Fibroblast of lung (primary cell): ENCODE results near the gene KRT6B. TPM values are rescaled to one million over a fixed set of nuclear protein-coding genes. Genes with fewer than 3 reads are reported as not detected.

ENCODE experiments used
- DNase-seq, 2 donors: peaks; one replicate each; pipeline versions ENCODE4 v3.0.0 to v3.0.0-alpha.2; 2010; ENCODE audit warnings: low read depth in 2 of 2
- H2AFZ ChIP-seq: 2 replicates; pipeline ENCODE4 v1.5.1; 2012; ENCODE audit warnings: low read length, control low read depth, inconsistent platforms
- H3K27ac ChIP-seq: 2 replicates; pipeline ENCODE4 v1.5.1; 2011; ENCODE audit warnings: low read length, control low read depth; ENCODE audit not compliant: insufficient read depth
- H3K27me3 ChIP-seq: 2 replicates; pipeline ENCODE4 v1.5.1; 2011; ENCODE audit warnings: mild to moderate bottlenecking, low read length; ENCODE audit not compliant: control insufficient read depth, insufficient read depth
- H3K36me3 ChIP-seq: 2 replicates; pipeline ENCODE4 v1.5.1; 2011; ENCODE audit warnings: low read length; ENCODE audit not compliant: control insufficient read depth, insufficient read depth
- H3K4me1 ChIP-seq: 2 replicates; pipeline ENCODE4 v1.5.1; 2011; ENCODE audit warnings: low read length; ENCODE audit not compliant: control insufficient read depth, insufficient read depth; ENCODE audit errors: extremely low read depth
- H3K4me2 ChIP-seq: 2 replicates; pipeline ENCODE4 v1.5.1; 2011; ENCODE audit warnings: low read length, control low read depth; ENCODE audit not compliant: insufficient read depth; ENCODE audit errors: extremely low read depth
- H3K4me3 ChIP-seq, 4 experiments: fragments of 200-600 bp in 1 of 4; sonication (generic) in 1 of 4; replicated peaks in 1 of 4; 2 replicates each; pipeline ENCODE4 v1.5.1; 2011 to 2016; ENCODE audit warnings: low read length in 4 of 4, low read depth in 3 of 4, mild to moderate bottlenecking in 3 of 4, control low read depth in 2 of 4, inconsistent platforms in 1 of 4, mixed read lengths in 1 of 4; ENCODE audit not compliant: insufficient read depth in 1 of 4; ENCODE audit errors: control extremely low read depth in 1 of 4
- H3K79me2 ChIP-seq: 2 replicates; pipeline ENCODE4 v1.5.1; 2012; ENCODE audit warnings: mild to moderate bottlenecking, low read length, inconsistent platforms; ENCODE audit not compliant: control insufficient read depth, insufficient read depth
- H3K9ac ChIP-seq: 2 replicates; pipeline ENCODE4 v1.5.1; 2011; ENCODE audit warnings: mild to moderate bottlenecking, low read length, control low read depth; ENCODE audit not compliant: insufficient read depth
- H3K9me3 ChIP-seq: 2 replicates; pipeline ENCODE4 v1.5.1; 2012; ENCODE audit warnings: low read depth, low read length; ENCODE audit not compliant: control insufficient read depth, insufficient read depth
- H4K20me1 ChIP-seq: 2 replicates; pipeline ENCODE4 v1.5.1; 2011; ENCODE audit warnings: low read length; ENCODE audit not compliant: control insufficient read depth, insufficient read depth; ENCODE audit errors: extremely low read depth
- EZH2 ChIP-seq: IDR thresholded peaks from 2 replicates; pipeline ENCODE4 v1.5.1; 2012; ENCODE audit warnings: low read length, control low read depth, mild to moderate bottlenecking; ENCODE audit errors: missing control alignments
- polyA plus RNA-seq, 2 donors: library from polyadenylated mRNA; depleted of rRNA in 1 of 2; stranded (reverse) in 1 of 2; unstranded in 1 of 2; fragments of >200 nt; gene quantifications; 2 replicates each; pipeline ENCODE4 v1.2.1, GENCODE V29; 2011 to 2012; ENCODE audit warnings: missing spikeins in 1 of 2
- total RNA-seq: library from RNA; depleted of rRNA; stranded (reverse); fragments of >200 nt; gene quantifications from 2 replicates; pipeline ENCODE4 v1.2.1, GENCODE V29; 2014
- TF ChIP-seq, protein P1 (sequence below), 2 donors: IDR thresholded peaks in 1 of 2; conservative IDR thresholded peaks in 1 of 2; 1 replicate in 1 of 2; 2 replicates in 1 of 2; pipeline ENCODE4 v1.5.1; 2011 to 2012; ENCODE audit warnings: low read length in 2 of 2, control low read depth in 1 of 2, inconsistent platforms in 1 of 2, low read depth in 1 of 2, mild to moderate bottlenecking in 1 of 2

KRT6B gene
- total and polyA plus RNA-seq, 2 donors (not counting 1 experiment from before 2014, with no cell fraction given): 0.07 TPM; not detected in 1

DNA sequence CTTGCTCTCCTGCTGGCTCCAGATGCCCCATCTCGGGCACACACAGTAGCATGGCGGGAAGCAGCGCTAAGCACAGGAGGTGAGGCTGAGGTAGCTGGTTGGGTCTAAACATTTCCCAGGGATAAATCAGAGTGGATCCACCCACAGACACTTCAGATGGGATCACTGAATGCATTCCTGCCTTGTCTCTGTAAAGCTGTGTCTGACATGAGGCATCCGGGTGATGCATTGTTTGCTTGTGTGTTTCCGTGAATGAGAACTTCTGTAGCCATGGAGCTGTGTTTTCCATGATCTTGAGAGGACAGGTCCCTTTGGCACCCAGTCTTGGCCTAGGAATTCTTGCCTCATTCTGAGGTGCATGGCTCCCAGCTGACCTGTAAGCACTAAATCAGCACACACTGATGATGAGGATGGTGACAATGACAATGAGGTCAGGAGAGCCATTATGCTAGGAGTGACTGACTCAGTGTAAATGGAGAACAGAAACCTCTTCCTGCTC is 11.1 kb downstream of the KRT6B start:
- Histone ChIP-seq H3K27ac (no peak overlapping the region), H2AFZ (no peak overlapping the region), H3K27me3 (no peaks in the 10 kb centered on the region), H3K36me3 (no peaks in the 10 kb centered on the region), H3K9ac (no peak overlapping the region), H3K4me1 (no peaks in the 10 kb centered on the region), H3K79me2 (no peaks in the 10 kb centered on the region), H3K9me3 (no peaks in the 10 kb centered on the region), H3K4me3 (no peak overlapping the region), H3K4me2 (no peak overlapping the region), H4K20me1 (no peaks in the 10 kb centered on the region)
- no peak for TF ChIP-seq EZH2
- TF ChIP-seq, protein P1, sequence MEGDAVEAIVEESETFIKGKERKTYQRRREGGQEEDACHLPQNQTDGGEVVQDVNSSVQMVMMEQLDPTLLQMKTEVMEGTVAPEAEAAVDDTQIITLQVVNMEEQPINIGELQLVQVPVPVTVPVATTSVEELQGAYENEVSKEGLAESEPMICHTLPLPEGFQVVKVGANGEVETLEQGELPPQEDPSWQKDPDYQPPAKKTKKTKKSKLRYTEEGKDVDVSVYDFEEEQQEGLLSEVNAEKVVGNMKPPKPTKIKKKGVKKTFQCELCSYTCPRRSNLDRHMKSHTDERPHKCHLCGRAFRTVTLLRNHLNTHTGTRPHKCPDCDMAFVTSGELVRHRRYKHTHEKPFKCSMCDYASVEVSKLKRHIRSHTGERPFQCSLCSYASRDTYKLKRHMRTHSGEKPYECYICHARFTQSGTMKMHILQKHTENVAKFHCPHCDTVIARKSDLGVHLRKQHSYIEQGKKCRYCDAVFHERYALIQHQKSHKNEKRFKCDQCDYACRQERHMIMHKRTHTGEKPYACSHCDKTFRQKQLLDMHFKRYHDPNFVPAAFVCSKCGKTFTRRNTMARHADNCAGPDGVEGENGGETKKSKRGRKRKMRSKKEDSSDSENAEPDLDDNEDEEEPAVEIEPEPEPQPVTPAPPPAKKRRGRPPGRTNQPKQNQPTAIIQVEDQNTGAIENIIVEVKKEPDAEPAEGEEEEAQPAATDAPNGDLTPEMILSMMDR (conservative IDR thresholded peaks at IDR 0.05 in 1 of 2, IDR thresholded peaks at IDR 0.05 in 1 of 2; ENCODE audit: low read depth in 1 of 2, low read length in 2 of 2): no peak
- DNase-seq: peak in 1 of 2 donors; percentile 94

DNA sequence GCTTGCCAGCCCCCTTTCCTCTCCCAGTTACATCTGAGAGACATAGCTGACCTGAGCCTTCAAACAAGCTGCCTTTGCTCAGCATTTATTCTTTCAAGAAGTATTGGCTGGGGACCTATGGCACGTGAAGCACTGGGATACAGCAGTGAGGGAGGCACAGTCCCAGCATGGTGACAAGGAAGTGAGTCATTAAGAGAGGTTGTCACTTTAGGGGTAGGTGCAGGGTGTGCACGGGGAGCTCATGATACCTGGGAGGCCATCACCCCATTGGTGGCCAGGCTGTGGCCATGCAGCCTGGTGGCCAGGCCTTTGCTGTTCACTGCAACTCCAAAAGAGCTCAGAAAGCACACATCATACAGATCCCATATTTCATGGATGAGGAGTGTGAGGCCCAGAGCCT is 12.1 kb downstream of the KRT6B start:
- Histone ChIP-seq H4K20me1 (no peaks in the 10 kb centered on the region), H3K4me1 (no peaks in the 10 kb centered on the region), H3K4me3 (no peak overlapping the region), H3K9ac (no peak overlapping the region), H3K4me2 (no peak overlapping the region), H3K79me2 (no peaks in the 10 kb centered on the region), H3K27me3 (no peaks in the 10 kb centered on the region), H3K27ac (no peak overlapping the region), H3K36me3 (no peaks in the 10 kb centered on the region), H3K9me3 (no peaks in the 10 kb centered on the region), H2AFZ (no peak overlapping the region)
- no peak for DNase-seq
- TF ChIP-seq, protein P1 (conservative IDR thresholded peaks at IDR 0.05 in 1 of 2, IDR thresholded peaks at IDR 0.05 in 1 of 2; ENCODE audit: low read depth in 1 of 2, low read length in 2 of 2): no peak
- no peak for TF ChIP-seq EZH2

DNA sequence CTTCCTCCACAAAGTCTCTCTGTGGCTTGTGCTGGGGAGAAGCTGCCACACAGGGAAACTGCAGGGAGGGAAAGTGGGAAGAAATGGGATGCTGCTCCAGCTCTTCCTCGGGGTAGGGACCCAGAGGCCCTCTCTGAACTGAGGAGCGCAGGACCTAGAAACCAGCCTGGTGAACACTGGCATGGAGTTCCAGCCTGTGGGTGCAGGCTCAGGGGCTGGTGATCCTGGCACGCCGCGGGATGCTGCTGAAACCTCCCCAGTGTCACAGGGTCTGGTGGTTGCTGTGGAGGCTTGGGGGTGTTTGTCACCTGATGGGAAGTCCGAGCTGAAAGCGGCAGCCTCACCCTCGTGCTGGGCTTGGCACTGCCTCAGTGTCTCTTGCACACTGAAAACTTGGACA is 12.5 kb downstream of the KRT6B start:
- Histone ChIP-seq H3K4me3 (no peak overlapping the region), H3K4me2 (no peak overlapping the region), H3K79me2 (no peaks in the 10 kb centered on the region), H3K36me3 (no peaks in the 10 kb centered on the region), H3K27ac (no peak overlapping the region), H3K4me1 (no peaks in the 10 kb centered on the region), H3K9ac (no peak overlapping the region), H2AFZ (no peak overlapping the region), H4K20me1 (no peaks in the 10 kb centered on the region), H3K27me3 (no peaks in the 10 kb centered on the region), H3K9me3 (no peaks in the 10 kb centered on the region)
- TF ChIP-seq, protein P1 (conservative IDR thresholded peaks at IDR 0.05 in 1 of 2, IDR thresholded peaks at IDR 0.05 in 1 of 2; ENCODE audit: low read depth in 1 of 2, low read length in 2 of 2): no peak
- no peak for TF ChIP-seq EZH2
- DNase-seq: no peak
